ENCODE results near the gene LRCH1.

Gene LRCH1

GRCh38 chr13:46720189-46720588 is 167.2 kb downstream of the LRCH1 start:
- no peak overlapping the region for H3K9ac ChIP-seq (ENCODE audit: low read depth, low read length)
- peaks cover 5% of the 10 kb centered on the region for H3K36me3 ChIP-seq (ENCODE audit: control insufficient read depth, insufficient read depth, low read length)
- H3K9me3 ChIP-seq (ENCODE audit: control insufficient read depth, insufficient read depth, low read length) = no peaks in the 10 kb centered on the region
- H3K4me1 ChIP-seq (ENCODE audit: control insufficient read depth, insufficient read depth, low read length) = no peaks in the 10 kb centered on the region
- no peaks in the 10 kb centered on the region for H3K27me3 ChIP-seq (ENCODE audit: control insufficient read depth, insufficient read depth, low read length)
- no peak overlapping the region for H3K4me3 ChIP-seq (ENCODE audit: low read depth, low read length)

DNA sequence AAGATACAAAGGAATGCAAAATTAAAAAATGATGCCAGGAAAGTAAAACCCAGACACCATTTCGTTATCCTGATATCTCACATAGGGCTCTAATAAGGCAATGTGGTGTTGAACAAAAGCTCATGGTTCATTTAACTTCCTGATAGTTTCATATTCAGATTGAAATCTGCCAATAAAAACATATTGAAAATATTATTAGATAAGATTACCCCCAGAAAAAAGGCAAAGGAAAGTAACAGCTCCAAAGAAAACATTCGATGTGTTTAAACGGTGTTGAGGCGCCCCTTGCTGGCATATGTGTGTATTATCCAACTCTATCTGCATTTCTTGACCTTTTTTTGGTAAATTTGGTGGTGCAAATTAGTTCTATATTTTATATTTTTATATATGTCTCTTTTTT is 168.1 kb downstream of the LRCH1 start:
- Histone ChIP-seq H3K36me3 (ENCODE audit: control insufficient read depth, insufficient read depth, low read length) (peaks cover 5% of the 10 kb centered on the region), H3K27me3 (ENCODE audit: control insufficient read depth, insufficient read depth, low read length) (no peaks in the 10 kb centered on the region), H3K4me1 (ENCODE audit: control insufficient read depth, insufficient read depth, low read length) (no peaks in the 10 kb centered on the region), H3K9me3 (ENCODE audit: control insufficient read depth, insufficient read depth, low read length) (no peaks in the 10 kb centered on the region), H3K9ac (ENCODE audit: low read depth, low read length) (no peak overlapping the region), H3K4me3 (ENCODE audit: low read depth, low read length) (no peak overlapping the region)

DNA sequence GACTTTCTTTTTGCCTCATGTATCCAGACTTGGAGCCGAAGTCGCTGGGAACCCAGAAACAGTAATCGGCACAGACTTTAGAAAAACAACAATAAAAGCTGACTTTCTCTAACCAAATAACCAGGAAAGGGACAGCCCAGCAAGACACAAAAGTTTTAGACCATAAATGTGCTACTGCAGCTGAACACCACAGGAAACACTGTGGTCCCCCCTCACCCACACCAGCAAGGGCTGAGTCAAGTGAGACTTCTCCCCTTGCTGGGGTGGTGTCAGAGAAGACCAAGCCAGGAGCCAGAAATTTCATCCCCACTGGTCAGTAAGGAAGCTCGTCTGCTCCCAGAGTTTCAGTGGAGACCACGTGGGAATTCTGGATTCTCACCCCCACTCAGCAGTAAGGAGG is 173.4 kb downstream of the LRCH1 start:
- no peak overlapping the region for H3K4me3 ChIP-seq (ENCODE audit: low read depth, low read length)
- no peak overlapping the region for H3K9ac ChIP-seq (ENCODE audit: low read depth, low read length)
- no peaks in the 10 kb centered on the region for H3K4me1 ChIP-seq (ENCODE audit: control insufficient read depth, insufficient read depth, low read length)
- no peaks in the 10 kb centered on the region for H3K9me3 ChIP-seq (ENCODE audit: control insufficient read depth, insufficient read depth, low read length)
- peaks cover 5% of the 10 kb centered on the region for H3K36me3 ChIP-seq (ENCODE audit: control insufficient read depth, insufficient read depth, low read length)
- H3K27me3 ChIP-seq (ENCODE audit: control insufficient read depth, insufficient read depth, low read length) = no peaks in the 10 kb centered on the region

GRCh38 chr13:46728777-46729176 is 175.8 kb downstream of the LRCH1 start:
- Histone ChIP-seq H3K9me3 (ENCODE audit: control insufficient read depth, insufficient read depth, low read length) (no peaks in the 10 kb centered on the region), H3K4me1 (ENCODE audit: control insufficient read depth, insufficient read depth, low read length) (no peaks in the 10 kb centered on the region), H3K4me3 (ENCODE audit: low read depth, low read length) (no peak overlapping the region), H3K27me3 (ENCODE audit: control insufficient read depth, insufficient read depth, low read length) (no peaks in the 10 kb centered on the region), H3K9ac (ENCODE audit: low read depth, low read length) (no peak overlapping the region), H3K36me3 (ENCODE audit: control insufficient read depth, insufficient read depth, low read length) (peaks cover 3% of the 10 kb centered on the region)

GRCh38 chr13:46731535-46731934 is 178.6 kb downstream of the LRCH1 start:
- Histone ChIP-seq H3K9ac (ENCODE audit: low read depth, low read length) (no peak overlapping the region), H3K4me3 (ENCODE audit: low read depth, low read length) (no peak overlapping the region), H3K27me3 (ENCODE audit: control insufficient read depth, insufficient read depth, low read length) (no peaks in the 10 kb centered on the region), H3K4me1 (ENCODE audit: control insufficient read depth, insufficient read depth, low read length) (no peaks in the 10 kb centered on the region), H3K36me3 (ENCODE audit: control insufficient read depth, insufficient read depth, low read length) (no peaks in the 10 kb centered on the region), H3K9me3 (ENCODE audit: control insufficient read depth, insufficient read depth, low read length) (no peaks in the 10 kb centered on the region)

GRCh38 chr13:46735425-46735824 is 182.5 kb downstream of the LRCH1 start:
- peaks cover 2% of the 10 kb centered on the region for H3K4me1 ChIP-seq (ENCODE audit: control insufficient read depth, insufficient read depth, low read length)
- H3K4me3 ChIP-seq (ENCODE audit: low read depth, low read length) = no peak overlapping the region
- H3K36me3 ChIP-seq (ENCODE audit: control insufficient read depth, insufficient read depth, low read length) = no peaks in the 10 kb centered on the region
- H3K27me3 ChIP-seq (ENCODE audit: control insufficient read depth, insufficient read depth, low read length) = no peaks in the 10 kb centered on the region
- H3K9ac ChIP-seq (ENCODE audit: low read depth, low read length) = no peak overlapping the region
- no peaks in the 10 kb centered on the region for H3K9me3 ChIP-seq (ENCODE audit: control insufficient read depth, insufficient read depth, low read length)

- Histone ChIP-seq H3K4me3 (ENCODE audit: low read depth, low read length) (no peak overlapping the region), H3K36me3 (ENCODE audit: control insufficient read depth, insufficient read depth, low read length) (no peaks in the 10 kb centered on the region), H3K9me3 (ENCODE audit: control insufficient read depth, insufficient read depth, low read length) (no peaks in the 10 kb centered on the region), H3K27me3 (ENCODE audit: control insufficient read depth, insufficient read depth, low read length) (no peaks in the 10 kb centered on the region), H3K9ac (ENCODE audit: low read depth, low read length) (no peak overlapping the region), H3K4me1 (ENCODE audit: control insufficient read depth, insufficient read depth, low read length) (peaks cover 2% of the 10 kb centered on the region)
These were observed 183.8 kb downstream of the LRCH1 start for GRCh38 chr13:46736541-46737310.

DNA sequence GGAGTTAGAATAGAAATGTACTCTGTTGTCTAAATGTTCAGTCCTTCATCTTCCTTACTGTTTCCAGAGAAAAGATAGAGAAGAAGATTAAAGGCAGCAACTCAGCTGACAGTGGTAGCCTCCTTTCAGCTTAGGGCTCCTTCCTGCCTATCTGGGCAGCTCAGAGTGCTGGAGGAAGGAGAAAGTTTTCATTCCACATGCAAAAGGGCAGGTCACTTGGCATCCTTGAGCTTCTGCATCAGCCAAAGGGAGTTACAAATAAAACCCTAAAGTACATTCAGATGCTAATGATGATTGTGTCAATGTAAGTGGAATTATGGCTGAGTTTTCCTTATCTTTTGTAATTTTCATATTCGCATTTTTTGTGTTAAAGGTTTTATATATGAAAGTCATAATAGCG is 185.1 kb downstream of the LRCH1 start:
- Histone ChIP-seq H3K36me3 (ENCODE audit: control insufficient read depth, insufficient read depth, low read length) (no peaks in the 10 kb centered on the region), H3K27me3 (ENCODE audit: control insufficient read depth, insufficient read depth, low read length) (no peaks in the 10 kb centered on the region), H3K9me3 (ENCODE audit: control insufficient read depth, insufficient read depth, low read length) (no peaks in the 10 kb centered on the region), H3K4me1 (ENCODE audit: control insufficient read depth, insufficient read depth, low read length) (peaks cover 2% of the 10 kb centered on the region), H3K4me3 (ENCODE audit: low read depth, low read length) (no peak overlapping the region), H3K9ac (ENCODE audit: low read depth, low read length) (no peak overlapping the region)

- no peaks in the 10 kb centered on the region for H3K27me3 ChIP-seq (ENCODE audit: control insufficient read depth, insufficient read depth, low read length)
- peaks cover 2% of the 10 kb centered on the region for H3K4me1 ChIP-seq (ENCODE audit: control insufficient read depth, insufficient read depth, low read length)
- H3K4me3 ChIP-seq (ENCODE audit: low read depth, low read length) = no peak overlapping the region
- H3K36me3 ChIP-seq (ENCODE audit: control insufficient read depth, insufficient read depth, low read length) = no peaks in the 10 kb centered on the region
- no peak overlapping the region for H3K9ac ChIP-seq (ENCODE audit: low read depth, low read length)
- no peaks in the 10 kb centered on the region for H3K9me3 ChIP-seq (ENCODE audit: control insufficient read depth, insufficient read depth, low read length)
These were observed 185.8 kb downstream of the LRCH1 start for GRCh38 chr13:46738766-46739165.

DNA sequence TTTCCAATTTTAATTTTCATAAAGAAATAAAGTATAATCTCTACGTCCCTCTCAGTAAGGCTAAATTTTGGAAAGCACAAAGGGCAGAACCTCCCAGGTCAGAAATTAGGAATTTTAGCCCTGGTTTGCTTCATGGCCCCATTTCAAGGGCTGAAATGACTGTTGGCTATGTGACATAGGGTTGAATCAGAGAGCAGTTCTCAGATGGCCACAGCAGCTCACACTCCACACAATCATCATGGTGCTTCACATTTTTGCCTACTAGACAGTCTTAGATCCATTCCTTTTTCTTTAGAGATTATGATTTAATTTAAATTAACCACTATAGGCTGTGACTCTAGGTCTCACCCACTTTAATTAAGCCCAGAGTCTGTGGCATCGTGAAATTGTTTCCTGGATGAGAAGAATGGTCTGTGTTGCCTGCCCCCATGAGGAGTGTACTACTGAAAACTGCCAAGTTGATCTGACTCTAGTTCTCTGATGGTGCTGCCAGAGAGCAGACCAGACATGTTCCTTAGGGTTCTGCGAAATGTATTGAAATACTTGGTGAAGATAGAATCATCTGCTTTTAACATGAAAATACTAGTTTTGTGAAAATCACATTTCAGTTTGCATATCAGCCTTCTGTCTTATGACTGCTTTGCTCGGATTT is 186.6 kb downstream of the LRCH1 start:
- H3K9ac ChIP-seq (ENCODE audit: low read depth, low read length) = no peak overlapping the region
- H3K4me1 ChIP-seq (ENCODE audit: control insufficient read depth, insufficient read depth, low read length) = peaks cover 2% of the 10 kb centered on the region
- no peaks in the 10 kb centered on the region for H3K27me3 ChIP-seq (ENCODE audit: control insufficient read depth, insufficient read depth, low read length)
- no peak overlapping the region for H3K4me3 ChIP-seq (ENCODE audit: low read depth, low read length)
- H3K36me3 ChIP-seq (ENCODE audit: control insufficient read depth, insufficient read depth, low read length) = no peaks in the 10 kb centered on the region
- no peaks in the 10 kb centered on the region for H3K9me3 ChIP-seq (ENCODE audit: control insufficient read depth, insufficient read depth, low read length)

DNA sequence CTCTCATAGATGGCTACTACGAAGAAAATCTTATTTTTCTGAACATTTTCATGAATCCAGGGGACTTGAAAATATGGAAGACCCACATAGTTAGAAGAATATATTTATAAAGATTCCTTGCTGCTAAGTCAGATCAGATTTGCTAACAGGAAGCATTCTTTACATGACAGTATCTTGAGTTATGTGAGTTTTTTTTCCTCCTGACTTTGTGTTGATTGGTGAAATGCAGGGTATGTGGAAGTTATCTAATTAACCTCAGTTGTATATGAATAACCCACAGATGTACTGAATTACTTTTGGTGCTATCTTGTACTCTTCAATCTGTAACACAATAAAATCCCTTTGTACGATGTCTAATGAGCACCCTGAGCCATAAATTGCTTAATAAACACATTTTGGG is 190.2 kb downstream of the LRCH1 start:
- Histone ChIP-seq H3K27me3 (ENCODE audit: control insufficient read depth, insufficient read depth, low read length) (no peaks in the 10 kb centered on the region), H3K9ac (ENCODE audit: low read depth, low read length) (no peak overlapping the region), H3K4me3 (ENCODE audit: low read depth, low read length) (no peak overlapping the region), H3K4me1 (ENCODE audit: control insufficient read depth, insufficient read depth, low read length) (no peaks in the 10 kb centered on the region), H3K36me3 (ENCODE audit: control insufficient read depth, insufficient read depth, low read length) (no peaks in the 10 kb centered on the region), H3K9me3 (ENCODE audit: control insufficient read depth, insufficient read depth, low read length) (no peaks in the 10 kb centered on the region)

- H3K4me1 ChIP-seq (ENCODE audit: control insufficient read depth, insufficient read depth, low read length) = no peaks in the 10 kb centered on the region
- no peak overlapping the region for H3K4me3 ChIP-seq (ENCODE audit: low read depth, low read length)
- H3K9me3 ChIP-seq (ENCODE audit: control insufficient read depth, insufficient read depth, low read length) = no peaks in the 10 kb centered on the region
- no peaks in the 10 kb centered on the region for H3K36me3 ChIP-seq (ENCODE audit: control insufficient read depth, insufficient read depth, low read length)
- H3K27me3 ChIP-seq (ENCODE audit: control insufficient read depth, insufficient read depth, low read length) = no peaks in the 10 kb centered on the region
- no peak overlapping the region for H3K9ac ChIP-seq (ENCODE audit: low read depth, low read length)
These were observed 192.1 kb downstream of the LRCH1 start for GRCh38 chr13:46745062-46745461.

All from iPS-15b (cell line).